Sigmoid colon (tissue), 7 donors: ENCODE data around the gene POGZ. TPM values are rescaled to one million over a fixed set of nuclear protein-coding genes. Genes with fewer than 3 reads are reported as not detected.

Experiments
- DNase-seq: peaks from one replicate; pipeline ENCODE4 v3.0.0-alpha.2; 2019
- H3K27ac ChIP-seq, 4 donors: fragments of 200-600 bp; sonication (generic); one replicate each; pipeline ENCODE4 v1.5.1; 2016 to 2019; ENCODE audit warnings: mild to moderate bottlenecking in 1 of 4
- H3K27me3 ChIP-seq, 3 donors: fragments of 200-600 bp; sonication (generic); one replicate each; pipeline ENCODE4 v1.5.1; 2019; ENCODE audit warnings: mild to moderate bottlenecking in 1 of 3
- H3K36me3 ChIP-seq, 4 donors: fragments of 200-600 bp; sonication (generic); one replicate each; pipeline ENCODE4 v1.5.1; 2016 to 2019
- H3K4me1 ChIP-seq, 4 donors: fragments of 200-600 bp; sonication (generic); one replicate each; pipeline ENCODE4 v1.5.1; 2017 to 2019
- H3K4me3 ChIP-seq, 4 donors: fragments of 200-600 bp; sonication (generic); one replicate each; pipeline ENCODE4 v1.5.1; 2017 to 2019; ENCODE audit warnings: mild to moderate bottlenecking in 2 of 4, moderate library complexity in 1 of 4
- H3K9me3 ChIP-seq, 4 donors: fragments of 200-600 bp in 3 of 4; sonication (generic) in 3 of 4; one replicate each; pipeline versions ENCODE4 v1.5.1 to v1.6.1; 2013 to 2019
- EP300 ChIP-seq, 4 donors: sonication (generic); formaldehyde crosslinking; IDR thresholded peaks; one replicate each; pipeline ENCODE4 v1.6.1; 2017; ENCODE audit warnings: antibody characterized with exemption in 4 of 4
- POLR2A ChIP-seq, 2 donors: fragments of 450-650 bp; IDR thresholded peaks; one replicate each; pipeline ENCODE4 v1.6.1; 2016; ENCODE audit warnings: antibody characterized with exemption in 2 of 2, mild to moderate bottlenecking in 2 of 2, moderate library complexity in 2 of 2
- POLR2AphosphoS5 ChIP-seq, 4 donors: sonication (generic); formaldehyde crosslinking; IDR thresholded peaks; one replicate each; pipeline ENCODE4 v1.6.1; 2017; ENCODE audit warnings: antibody characterized with exemption in 4 of 4
- WGBS, 2 donors: extraction: QIAGEN DNeasy Blood & Tissue Kit; methylation state at CpG; one replicate each; pipeline ENCODE4 v1.1.7; 2013; 5-methylcytosine and 5-hydroxymethylcytosine counted together
- intact Hi-C: fragments of 100-400 bp; cut with DNase I; formaldehyde crosslinking; loops from one replicate; pipeline ENCODE4 v1.15.1; 2023
- polyA plus RNA-seq, 3 donors: library from polyadenylated mRNA; stranded (reverse); fragments of 200-250 nt; gene quantifications; one replicate each; pipeline ENCODE4 v1.2.3, GENCODE V29; 2013
- small RNA-seq, 3 donors: library from RNA; depleted of rRNA; stranded (forward); fragments of <200 nt; gene quantifications; one replicate each; pipeline ENCODE3, GENCODE V24; 2016
- total RNA-seq, 4 donors: library from RNA; depleted of rRNA; stranded (reverse); fragments of >200 nt; gene quantifications; one replicate each; pipeline ENCODE4 v1.1.0, GENCODE V29; 2016
- TF ChIP-seq, protein P1 (sequence below), 4 experiments: fragments of 450-650 bp in 3 of 4; fragments of 200-600 bp in 1 of 4; IDR thresholded peaks; one replicate each; pipeline ENCODE4 v1.5.1; 2016 to 2019; ENCODE audit warnings: antibody characterized with exemption in 4 of 4, mild to moderate bottlenecking in 3 of 4, moderate library complexity in 2 of 4
- donor health status: healthy with polysubstance abuse.
- donor health status: Bipolar disorder and iron deficiency.
- donor health status: healthy.

Gene POGZ
- total and polyA plus RNA-seq, 7 donors, result 7.2 to 75.3 (median 40.6) TPM

DNA sequence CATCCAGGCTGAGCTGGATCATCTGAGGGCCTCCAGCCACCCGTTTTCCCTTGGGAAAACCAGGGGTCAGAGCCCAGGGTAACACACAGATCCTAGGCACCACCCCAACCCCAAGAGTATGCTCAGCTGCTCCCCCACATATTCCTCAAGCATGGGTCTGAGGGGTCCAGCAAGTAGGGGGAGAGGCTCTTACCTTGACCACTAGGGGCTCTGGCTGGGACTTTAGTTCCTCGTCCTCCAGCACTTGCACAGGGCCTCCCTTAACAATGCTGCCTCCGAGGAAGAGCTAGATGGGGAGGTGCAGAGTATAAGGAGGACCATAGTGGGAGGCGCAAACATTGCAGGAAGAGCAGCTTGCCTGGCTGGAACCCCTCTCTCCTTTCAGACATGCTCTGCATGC, 94.3 kb downstream of the POGZ start:
- H3K27me3 ChIP-seq, result no peaks in the 10 kb centered on the region
- peaks cover 18 to 60% (median 36%) of the 10 kb centered on the region in 4 donors for H3K36me3 ChIP-seq
- H3K4me3 ChIP-seq, result no peak overlapping the region
- TF ChIP-seq EP300 (IDR thresholded peaks at IDR 0.05) (no peak), POLR2AphosphoS5 (IDR thresholded peaks at IDR 0.05) (no peak), POLR2A (IDR thresholded peaks at IDR 0.05) (no peak)
- TF ChIP-seq, protein P1, sequence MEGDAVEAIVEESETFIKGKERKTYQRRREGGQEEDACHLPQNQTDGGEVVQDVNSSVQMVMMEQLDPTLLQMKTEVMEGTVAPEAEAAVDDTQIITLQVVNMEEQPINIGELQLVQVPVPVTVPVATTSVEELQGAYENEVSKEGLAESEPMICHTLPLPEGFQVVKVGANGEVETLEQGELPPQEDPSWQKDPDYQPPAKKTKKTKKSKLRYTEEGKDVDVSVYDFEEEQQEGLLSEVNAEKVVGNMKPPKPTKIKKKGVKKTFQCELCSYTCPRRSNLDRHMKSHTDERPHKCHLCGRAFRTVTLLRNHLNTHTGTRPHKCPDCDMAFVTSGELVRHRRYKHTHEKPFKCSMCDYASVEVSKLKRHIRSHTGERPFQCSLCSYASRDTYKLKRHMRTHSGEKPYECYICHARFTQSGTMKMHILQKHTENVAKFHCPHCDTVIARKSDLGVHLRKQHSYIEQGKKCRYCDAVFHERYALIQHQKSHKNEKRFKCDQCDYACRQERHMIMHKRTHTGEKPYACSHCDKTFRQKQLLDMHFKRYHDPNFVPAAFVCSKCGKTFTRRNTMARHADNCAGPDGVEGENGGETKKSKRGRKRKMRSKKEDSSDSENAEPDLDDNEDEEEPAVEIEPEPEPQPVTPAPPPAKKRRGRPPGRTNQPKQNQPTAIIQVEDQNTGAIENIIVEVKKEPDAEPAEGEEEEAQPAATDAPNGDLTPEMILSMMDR (IDR thresholded peaks at IDR 0.05), result no peak
- H3K4me1 ChIP-seq, result peaks cover 0 to 15% (median 7%) of the 10 kb centered on the region in 4 donors
- intact Hi-C loops, result no loop called here
- 93 to 97% methylated on average over 4 of the region's 4 CpGs for WGBS, 2 donors
- H3K27ac ChIP-seq, result no peak overlapping the region
- no peaks in the 10 kb centered on the region for H3K9me3 ChIP-seq
- DNase-seq, result no peak

- TF ChIP-seq EP300 (IDR thresholded peaks at IDR 0.05) (no peak), POLR2A (IDR thresholded peaks at IDR 0.05) (no peak), POLR2AphosphoS5 (IDR thresholded peaks at IDR 0.05) (no peak)
- TF ChIP-seq, protein P1 (IDR thresholded peaks at IDR 0.05), result no peak
- 94 to 97% methylated on average over 3 of the region's 3 CpGs for WGBS, 2 donors
- H3K4me3 ChIP-seq, result no peak overlapping the region
- H3K4me1 ChIP-seq, result no peaks in the 10 kb centered on the region
- intact Hi-C loops, result no loop called here
- H3K27ac ChIP-seq, result no peak overlapping the region
- DNase-seq, result peak; percentile 54
- H3K27me3 ChIP-seq, result no peaks in the 10 kb centered on the region
- H3K9me3 ChIP-seq, result no peaks in the 10 kb centered on the region
- H3K36me3 ChIP-seq, result peaks cover 18 to 42% (median 31%) of the 10 kb centered on the region in 4 donors
Measured at GRCh38 chr1:151362308-151363155, 96.8 kb downstream of the POGZ start.

GRCh38 chr1:151361883-151362282, 97.4 kb downstream of the POGZ start:
- intact Hi-C loops, result no loop called here
- DNase-seq, result no peak
- no peaks in the 10 kb centered on the region for H3K9me3 ChIP-seq
- H3K4me3 ChIP-seq, result no peak overlapping the region
- H3K27me3 ChIP-seq, result no peaks in the 10 kb centered on the region
- no peaks in the 10 kb centered on the region for H3K4me1 ChIP-seq
- H3K27ac ChIP-seq, result no peak overlapping the region
- H3K36me3 ChIP-seq, result peaks cover 17 to 36% (median 29%) of the 10 kb centered on the region in 4 donors
- TF ChIP-seq, protein P1 (IDR thresholded peaks at IDR 0.05), result no peak
- TF ChIP-seq EP300 (IDR thresholded peaks at IDR 0.05), result no peak
- TF ChIP-seq POLR2A (IDR thresholded peaks at IDR 0.05), result no peak
- no peak for TF ChIP-seq POLR2AphosphoS5 (IDR thresholded peaks at IDR 0.05)

GRCh38 chr1:151356696-151357095, 102.6 kb downstream of the POGZ start:
- H3K27ac ChIP-seq, result no peak overlapping the region
- H3K27me3 ChIP-seq, result no peaks in the 10 kb centered on the region
- no peaks in the 10 kb centered on the region for H3K4me1 ChIP-seq
- H3K36me3 ChIP-seq, result no peaks in the 10 kb centered on the region
- H3K4me3 ChIP-seq, result no peak overlapping the region
- TF ChIP-seq, protein P1 (IDR thresholded peaks at IDR 0.05), result no peak
- TF ChIP-seq POLR2AphosphoS5 (IDR thresholded peaks at IDR 0.05) (no peak), EP300 (IDR thresholded peaks at IDR 0.05) (no peak), POLR2A (IDR thresholded peaks at IDR 0.05) (no peak)
- intact Hi-C loops, result no loop called here
- no peak for DNase-seq
- H3K9me3 ChIP-seq, result no peaks in the 10 kb centered on the region
- 57 to 69% methylated on average over 2 of the region's 2 CpGs for WGBS, 2 donors

Small RNAs within 50 kb of the gene (small RNA-seq; reads per million reads assigned to genes)
- gene RNY4P25, result 1.4 to 1.9 (median 1.4) reads per million in 3 donors

Other genes with a start within 250 kb of the POGZ start
- 100 to 1,000 TPM; 138 to 194 (median 173) TPM for gene PSMD4, start 204.8 kb downstream of the POGZ start, total RNA-seq
- 100 to 1,000 TPM; 111 to 176 (median 111) TPM for gene PSMD4, start 204.8 kb downstream of the POGZ start, polyA plus RNA-seq
- 10 to 100 TPM; 17.6 to 24.2 (median 18.3) TPM for gene ZNF687, start 177.2 kb downstream of the POGZ start, total RNA-seq
- 10 to 100 TPM in 2 of 3 donors, 1 to 10 TPM in 1; 6.6 to 16.6 (median 10.4) TPM for gene ZNF687, start 177.2 kb downstream of the POGZ start, polyA plus RNA-seq
- 10 to 100 TPM; 57.6 to 75.2 (median 62.4) TPM for gene PI4KB, start 132.1 kb downstream of the POGZ start, total RNA-seq
- 10 to 100 TPM; 25.2 to 42.0 (median 25.7) TPM for gene PI4KB, start 132.1 kb downstream of the POGZ start, polyA plus RNA-seq
- 10 to 100 TPM; 39.6 to 67.9 (median 56.1) TPM for gene RFX5, start 112.2 kb downstream of the POGZ start, total RNA-seq
- 10 to 100 TPM; 12.0 to 46.6 (median 20.6) TPM for gene RFX5, start 112.2 kb downstream of the POGZ start, polyA plus RNA-seq
- gene SELENBP1, start 86.8 kb downstream of the POGZ start, total RNA-seq, result 100 to 1,000 TPM in 3 of 4 donors, 10 to 100 TPM in 1; 95.8 to 142 (median 127) TPM
- gene SELENBP1, start 86.8 kb downstream of the POGZ start, polyA plus RNA-seq, result 1,000 to 10,000 TPM in 1 of 3 donors, 100 to 1,000 TPM in 2; 787 to 1,051 (median 895) TPM
- 100 to 1,000 TPM; 237 to 277 (median 249) TPM for gene PSMB4, start 59.9 kb downstream of the POGZ start, total RNA-seq
- gene PSMB4, start 59.9 kb downstream of the POGZ start, polyA plus RNA-seq, result 100 to 1,000 TPM; 321 to 362 (median 338) TPM
- 1 to 10 TPM in 1 of 4 donors, under 1 TPM in 3; 0.33 to 1.8 (median 0.62) TPM for gene CGN, start 51.9 kb upstream of the POGZ start, total RNA-seq
- gene CGN, start 51.9 kb upstream of the POGZ start, polyA plus RNA-seq, result 100 to 1,000 TPM in 2 of 3 donors, 10 to 100 TPM in 1; 91.9 to 132 (median 115) TPM
- 10 to 100 TPM in 3 of 4 donors, 1 to 10 TPM in 1; 8.0 to 13.4 (median 11.5) TPM for gene TUFT1, start 80.8 kb upstream of the POGZ start, total RNA-seq
- 10 to 100 TPM; 12.1 to 18.0 (median 16.8) TPM for gene TUFT1, start 80.8 kb upstream of the POGZ start, polyA plus RNA-seq
- 10 to 100 TPM; 49.0 to 59.0 (median 54.1) TPM for gene SNX27, start 152.6 kb upstream of the POGZ start, total RNA-seq
- 10 to 100 TPM in 1 of 3 donors, 1 to 10 TPM in 2; 3.6 to 12.3 (median 7.4) TPM for gene SNX27, start 152.6 kb upstream of the POGZ start, polyA plus RNA-seq